Testis (tissue), 2 donors: ENCODE measurements around the gene ARID5A.

Source experiments
- POLR2A ChIP-seq: fragments of 450-650 bp; IDR thresholded peaks from one replicate; pipeline ENCODE4 v1.6.1; 2017; ENCODE audit warnings: antibody characterized with exemption, mild to moderate bottlenecking, moderate library complexity
- TF ChIP-seq, protein P1 (sequence below), 3 experiments: fragments of 450-650 bp in 2 of 3; fragments of 200-600 bp in 1 of 3; sonication (generic) in 1 of 3; IDR thresholded peaks; one replicate each; pipeline ENCODE4 v1.5.1; 2016 to 2019; ENCODE audit warnings: antibody characterized with exemption in 3 of 3, mild to moderate bottlenecking in 2 of 3, moderate library complexity in 1 of 3

DNA sequence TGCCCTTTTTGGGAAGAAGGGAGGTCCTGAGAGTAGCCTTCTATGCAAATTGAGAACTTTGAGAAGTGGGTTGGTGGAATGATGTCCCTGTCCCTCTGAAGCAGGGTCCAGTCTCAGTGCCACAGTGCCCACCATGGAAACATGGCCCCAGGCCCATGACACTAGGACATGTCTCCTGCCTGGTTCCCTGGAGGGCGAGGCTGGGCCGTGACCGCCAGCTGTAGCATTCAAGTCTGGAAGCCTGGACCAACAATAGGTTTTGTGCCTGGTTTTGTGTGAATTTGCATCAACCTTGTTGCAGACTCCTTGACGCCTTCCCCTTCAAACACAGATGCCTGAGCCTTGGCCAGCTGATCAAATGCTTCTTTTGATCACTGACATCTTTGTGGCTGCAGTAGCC is 27.5 kb downstream of the ARID5A start:
- TF ChIP-seq, protein P1, sequence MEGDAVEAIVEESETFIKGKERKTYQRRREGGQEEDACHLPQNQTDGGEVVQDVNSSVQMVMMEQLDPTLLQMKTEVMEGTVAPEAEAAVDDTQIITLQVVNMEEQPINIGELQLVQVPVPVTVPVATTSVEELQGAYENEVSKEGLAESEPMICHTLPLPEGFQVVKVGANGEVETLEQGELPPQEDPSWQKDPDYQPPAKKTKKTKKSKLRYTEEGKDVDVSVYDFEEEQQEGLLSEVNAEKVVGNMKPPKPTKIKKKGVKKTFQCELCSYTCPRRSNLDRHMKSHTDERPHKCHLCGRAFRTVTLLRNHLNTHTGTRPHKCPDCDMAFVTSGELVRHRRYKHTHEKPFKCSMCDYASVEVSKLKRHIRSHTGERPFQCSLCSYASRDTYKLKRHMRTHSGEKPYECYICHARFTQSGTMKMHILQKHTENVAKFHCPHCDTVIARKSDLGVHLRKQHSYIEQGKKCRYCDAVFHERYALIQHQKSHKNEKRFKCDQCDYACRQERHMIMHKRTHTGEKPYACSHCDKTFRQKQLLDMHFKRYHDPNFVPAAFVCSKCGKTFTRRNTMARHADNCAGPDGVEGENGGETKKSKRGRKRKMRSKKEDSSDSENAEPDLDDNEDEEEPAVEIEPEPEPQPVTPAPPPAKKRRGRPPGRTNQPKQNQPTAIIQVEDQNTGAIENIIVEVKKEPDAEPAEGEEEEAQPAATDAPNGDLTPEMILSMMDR (IDR thresholded peaks at IDR 0.05): no peak
- TF ChIP-seq POLR2A: no peak
